OCI-LY7 (cell line): Measurements from ENCODE around the gene PTPRT. TPM values are rescaled to one million over a fixed set of nuclear protein-coding genes. Genes with fewer than 3 reads are reported as not detected.

Experiments
- BruUV-seq: library from RNA; stranded (reverse); fragments of 400-500 nt; replicated peaks from 2 replicates; lab custom pipeline; 2021; lab: Mats Ljungman, UMichigan
- CTCF ChIA-PET: fragments of 300-600 bp; sonication (Branson Sonifier 250); formaldehyde crosslinking; loops from one replicate; lab custom pipeline; 2022; ENCODE audit warnings: antibody characterized with exemption; ENCODE audit not compliant: unreplicated experiment; lab: Charles Lee
- POLR2A ChIA-PET: fragments of 300-600 bp; sonication (Branson Sonifier 250); formaldehyde crosslinking; loops from one replicate; lab custom pipeline; 2022; ENCODE audit warnings: antibody characterized with exemption; lab: Charles Lee
- DNase-seq: peaks from one replicate; pipeline ENCODE4 v3.0.0-alpha.2; 2015; ENCODE audit warnings: low spot score
- H2AFZ ChIP-seq: fragments of 200-600 bp; sonication (generic), shearing (Covaris generic); 2 replicates; pipeline ENCODE4 v1.6.1; 2014; ENCODE audit warnings: mild to moderate bottlenecking, antibody characterized with exemption, low read length, moderate library complexity
- H3K27ac ChIP-seq: fragments of 200-600 bp; sonication (generic); 2 replicates; pipeline ENCODE4 v1.5.1; 2014; ENCODE audit warnings: mixed run types, low read depth, mild to moderate bottlenecking, moderate library complexity, low read length, inconsistent platforms; ENCODE audit not compliant: poor library complexity, severe bottlenecking
- H3K36me3 ChIP-seq: fragments of 200-600 bp; sonication (generic); 2 replicates; pipeline ENCODE4 v1.6.1; 2014; ENCODE audit warnings: mild to moderate bottlenecking, antibody characterized with exemption, low read length, moderate library complexity, mixed read lengths; ENCODE audit not compliant: insufficient read depth
- H3K4me1 ChIP-seq: fragments of 200-600 bp; sonication (generic); 2 replicates; pipeline ENCODE4 v1.5.1; 2014; ENCODE audit warnings: mild to moderate bottlenecking, low read length; ENCODE audit not compliant: insufficient read depth, poor library complexity, severe bottlenecking
- H3K4me2 ChIP-seq: fragments of 200-600 bp; sonication (generic); 2 replicates; pipeline ENCODE4 v1.6.1; 2014; ENCODE audit warnings: mild to moderate bottlenecking, low read length
- H3K4me3 ChIP-seq: fragments of 200-600 bp; sonication (generic); 2 replicates; pipeline ENCODE4 v1.5.1; 2014; ENCODE audit warnings: mild to moderate bottlenecking, low read depth, low read length; ENCODE audit not compliant: poor library complexity, severe bottlenecking
- H3K79me2 ChIP-seq: fragments of 200-600 bp; sonication (generic); 2 replicates; pipeline ENCODE4 v1.6.1; 2016; ENCODE audit warnings: low read depth, mild to moderate bottlenecking, low read length, moderate library complexity, mixed read lengths; ENCODE audit not compliant: insufficient read depth
- H3K9me2 ChIP-seq: fragments of 200-600 bp; sonication (generic); 2 replicates; pipeline ENCODE4 v1.6.1; 2016; ENCODE audit warnings: mild to moderate bottlenecking, low read length, mixed read lengths; ENCODE audit not compliant: insufficient read depth
- H3K9me3 ChIP-seq: fragments of 200-600 bp; sonication (generic); 2 replicates; pipeline ENCODE4 v1.6.1; 2014; ENCODE audit warnings: mild to moderate bottlenecking, mixed run types, low read length, mixed read lengths
- H4K20me1 ChIP-seq: fragments of 200-600 bp; sonication (generic); 2 replicates; pipeline ENCODE4 v1.6.1; 2014; ENCODE audit warnings: mild to moderate bottlenecking, antibody characterized with exemption, low read length, moderate library complexity, mixed read lengths; ENCODE audit not compliant: insufficient read depth
- CTCF ChIP-seq: fragments of 200-600 bp; sonication (generic); conservative IDR thresholded peaks from 2 replicates; pipeline ENCODE4 v1.5.1; 2014; ENCODE audit warnings: mild to moderate bottlenecking, antibody characterized with exemption, low read length, moderate library complexity, mixed read lengths
- EZH2phosphoT487 ChIP-seq: fragments of 200-600 bp; sonication (generic); IDR thresholded peaks from 2 replicates; pipeline ENCODE4 v1.6.1; 2018; ENCODE audit warnings: low read depth, borderline replicate concordance, mild to moderate bottlenecking, mixed run types, antibody characterized with exemption, low read length, moderate library complexity, mixed read lengths
- intact Hi-C: fragments of 100-400 bp; cut with micrococcal nuclease; formaldehyde crosslinking; loops from one replicate; pipeline ENCODE4 v1.10.0; 2022; ENCODE audit not compliant: unreplicated experiment
- total RNA-seq, 2 experiments: library from RNA; depleted of rRNA in 1 of 2; stranded (reverse); fragments of >200 nt in 1 of 2; shearing (Covaris generic) in 1 of 2; gene quantifications; 2 replicates each; pipeline ENCODE4 v1.2.3, GENCODE V29; 2014 to 2022

Gene PTPRT
- total RNA-seq, 2 experiments from 2014 or later, result not detected

GRCh38 chr20:42788707-42789106 is 401.0 kb downstream of the PTPRT start:
- no peaks in the 10 kb centered on the region for H3K9me3 ChIP-seq
- no peaks in the 10 kb centered on the region for H3K9me2 ChIP-seq
- H3K4me1 ChIP-seq, result no peaks in the 10 kb centered on the region
- no peaks in the 10 kb centered on the region for H3K79me2 ChIP-seq
- TF ChIP-seq EZH2phosphoT487, result no peak
- no peak for TF ChIP-seq CTCF
- no peak for DNase-seq
- no peak overlapping the region for H3K27ac ChIP-seq
- H3K36me3 ChIP-seq, result no peaks in the 10 kb centered on the region
- BruUV-seq, result no TSS peak
- ChIA-PET CTCF (interaction anchor here (0.6 kb wide), 1 partner anchor 175 kb away, joined by 3 read pairs; no protein-coding TSS in a partner anchor), POLR2A (no interaction called here)
- intact Hi-C loops, result no loop called here
- no peak overlapping the region for H2AFZ ChIP-seq
- no peak overlapping the region for H3K4me3 ChIP-seq
- H3K4me2 ChIP-seq, result no peak overlapping the region
- H4K20me1 ChIP-seq, result no peaks in the 10 kb centered on the region

- no peaks in the 10 kb centered on the region for H3K9me3 ChIP-seq
- H2AFZ ChIP-seq, result no peak overlapping the region
- no peak overlapping the region for H3K4me2 ChIP-seq
- H4K20me1 ChIP-seq, result no peaks in the 10 kb centered on the region
- H3K79me2 ChIP-seq, result no peaks in the 10 kb centered on the region
- CTCF ChIA-PET, result no interaction called here
- H3K27ac ChIP-seq, result no peak overlapping the region
- H3K9me2 ChIP-seq, result no peaks in the 10 kb centered on the region
- H3K36me3 ChIP-seq, result no peaks in the 10 kb centered on the region
- TF ChIP-seq EZH2phosphoT487 (no peak), CTCF (no peak)
- H3K4me1 ChIP-seq, result no peaks in the 10 kb centered on the region
- no peak overlapping the region for H3K4me3 ChIP-seq
- POLR2A ChIA-PET, result no interaction called here
- intact Hi-C loops, result no loop called here
- BruUV-seq, result no TSS peak
- no peak for DNase-seq
Observed at GRCh38 chr20:42785041-42785440, 404.7 kb downstream of the PTPRT start.

GRCh38 chr20:42779216-42779615 is 410.5 kb downstream of the PTPRT start:
- no TSS peak for BruUV-seq
- Histone ChIP-seq H3K4me3 (no peak overlapping the region), H3K9me2 (no peaks in the 10 kb centered on the region), H3K4me2 (no peak overlapping the region), H3K79me2 (no peaks in the 10 kb centered on the region), H3K27ac (no peak overlapping the region), H4K20me1 (no peaks in the 10 kb centered on the region), H3K36me3 (no peaks in the 10 kb centered on the region), H2AFZ (no peak overlapping the region), H3K4me1 (no peaks in the 10 kb centered on the region), H3K9me3 (no peaks in the 10 kb centered on the region)
- ChIA-PET CTCF (no interaction called here), POLR2A (no interaction called here)
- TF ChIP-seq EZH2phosphoT487 (no peak), CTCF (no peak)
- intact Hi-C loops, result no loop called here
- no peak for DNase-seq
